HCT116 (cell line): ENCODE results near the gene TYRO3. TPM values are rescaled to one million over a fixed set of nuclear protein-coding genes. Genes with fewer than 3 reads are reported as not detected.

Experiments used
- ATAC-seq: fragments of 200-7000 bp; cut with Tn5 transposase; 2 replicates; pipeline ENCODE4 v1.9.1; 2020; ENCODE audit warnings: mild to moderate bottlenecking, moderate library complexity
- BruUV-seq: library from RNA; stranded (reverse); fragments of 400-500 nt; replicated peaks from 2 replicates; lab custom pipeline; 2021; lab: Mats Ljungman, UMichigan
- CTCF ChIA-PET: fragments of 300-600 bp; sonication (Branson Sonifier 250); formaldehyde crosslinking; loops from one replicate; lab custom pipeline; 2021; ENCODE audit warnings: antibody characterized with exemption; lab: Charles Lee
- POLR2A ChIA-PET: fragments of 300-600, 350-600 bp; sonication (Branson Sonifier 250); formaldehyde crosslinking; loops from one replicate; lab custom pipeline; 2021; ENCODE audit warnings: antibody characterized with exemption; lab: Charles Lee
- RAD21 ChIA-PET, 2 experiments: fragments of 300-600 bp; sonication (Branson Sonifier 250); formaldehyde crosslinking; loops; one replicate each; lab custom pipeline; 2023; ENCODE audit warnings: low total read pairs in 2 of 2; ENCODE audit not compliant: uncharacterized antibody in 2 of 2, unreplicated experiment in 2 of 2, low non-redundant PET in 1 of 2; lab: Charles Lee
- DNase-seq: peaks from one replicate; pipeline ENCODE4 v3.0.0-alpha.2; 2010; ENCODE audit warnings: low read depth, low spot score
- H2AFZ ChIP-seq: fragments of 200-600 bp; shearing (Covaris generic), sonication (generic); 2 replicates; pipeline ENCODE4 v1.6.1; 2017; ENCODE audit warnings: low read depth, mixed run types, mixed read lengths, antibody characterized with exemption, low read length; ENCODE audit not compliant: poor library complexity, severe bottlenecking
- H3K27ac ChIP-seq: 2 replicates; pipeline ENCODE4 v1.5.1; 2012; ENCODE audit warnings: low read depth, low read length
- H3K27me3 ChIP-seq: fragments of 200-600 bp; sonication (generic); 2 replicates; pipeline ENCODE4 v1.6.1; 2016; ENCODE audit warnings: mixed run types, low read length, mixed read lengths; ENCODE audit not compliant: insufficient read depth
- H3K36me3 ChIP-seq, 2 experiments: fragments of 200-500 bp in 1 of 2; fragments of 200-600 bp in 1 of 2; sonication (Bioruptor generic) in 1 of 2; sonication (generic) in 1 of 2; 2 replicates each; pipeline versions ENCODE4 v1.5.1 to v1.6.1; 2014 to 2016; ENCODE audit warnings: low read length in 2 of 2, inconsistent platforms in 1 of 2, mixed read lengths in 1 of 2, mixed run types in 1 of 2; ENCODE audit not compliant: insufficient read depth in 2 of 2, control insufficient read depth in 1 of 2
- H3K4me1 ChIP-seq, 2 experiments: fragments of 200-600 bp in 1 of 2; sonication (generic) in 1 of 2; 2 replicates each; pipeline versions ENCODE4 v1.5.1 to v1.6.1; 2012 to 2017; ENCODE audit warnings: low read length in 2 of 2, inconsistent platforms in 1 of 2, mild to moderate bottlenecking in 1 of 2, mixed read lengths in 1 of 2, mixed run types in 1 of 2, moderate library complexity in 1 of 2; ENCODE audit not compliant: insufficient read depth in 2 of 2, control insufficient read depth in 1 of 2
- H3K4me2 ChIP-seq: fragments of 200-600 bp; sonication (generic); 2 replicates; pipeline ENCODE4 v1.6.1; 2017; ENCODE audit warnings: mixed run types, low read length, mixed read lengths
- H3K4me3 ChIP-seq, 2 experiments: fragments of 200-600 bp in 1 of 2; sonication (generic) in 1 of 2; replicated peaks in 1 of 2; 2 replicates each; pipeline ENCODE4 v1.5.1; 2011 to 2016; ENCODE audit warnings: low read length in 2 of 2, control low read depth in 1 of 2, low read depth in 1 of 2, mild to moderate bottlenecking in 1 of 2, mixed read lengths in 1 of 2, mixed run types in 1 of 2
- H3K79me2 ChIP-seq: fragments of 200-600 bp; sonication (generic); 2 replicates; pipeline ENCODE4 v1.6.1; 2017; ENCODE audit warnings: mild to moderate bottlenecking, mixed run types, low read length, moderate library complexity, mixed read lengths; ENCODE audit not compliant: insufficient read depth
- H3K9ac ChIP-seq: fragments of 200-600 bp; sonication (generic); 2 replicates; pipeline ENCODE4 v1.6.1; 2016; ENCODE audit warnings: low read length, mixed read lengths
- H3K9me2 ChIP-seq: fragments of 200-600 bp; sonication (generic), shearing (Covaris generic); 2 replicates; pipeline ENCODE4 v1.6.1; 2017; ENCODE audit warnings: mixed run types, mild to moderate bottlenecking, moderate library complexity; ENCODE audit not compliant: insufficient read depth
- H3K9me3 ChIP-seq, 2 experiments: fragments of 200-500 bp in 1 of 2; fragments of 200-600 bp in 1 of 2; sonication (Bioruptor generic) in 1 of 2; sonication (generic) in 1 of 2; 2 replicates each; pipeline ENCODE4 v1.6.1; 2014 to 2017; ENCODE audit warnings: low read length in 2 of 2, mixed read lengths in 2 of 2, inconsistent platforms in 1 of 2, low read depth in 1 of 2, mild to moderate bottlenecking in 1 of 2, mixed run types in 1 of 2, moderate library complexity in 1 of 2; ENCODE audit not compliant: control insufficient read depth in 1 of 2, insufficient read depth in 1 of 2
- H4K20me1 ChIP-seq: fragments of 200-600 bp; sonication (generic), shearing (Covaris generic); 2 replicates; pipeline ENCODE4 v1.6.1; 2017; ENCODE audit warnings: mixed run types, mild to moderate bottlenecking, moderate library complexity; ENCODE audit not compliant: insufficient read depth
- CEBPB ChIP-seq: IDR thresholded peaks from 2 replicates; pipeline ENCODE4 v1.6.1; 2012; ENCODE audit warnings: low read depth
- TCF7L2 ChIP-seq: IDR thresholded peaks from 2 replicates; pipeline ENCODE4 v1.7.0; 2011; ENCODE audit warnings: borderline replicate concordance, inconsistent platforms; ENCODE audit not compliant: insufficient read depth, insufficient read length; ENCODE audit errors: extremely low read depth
- YY1 ChIP-seq: IDR thresholded peaks from 2 replicates; pipeline ENCODE4 v1.6.1; 2011; ENCODE audit warnings: low read length, low read depth, moderate library complexity, mild to moderate bottlenecking; ENCODE audit not compliant: insufficient replicate concordance; ENCODE audit errors: extremely low read depth
- ZNF274 ChIP-seq: fragments of 200-500 bp; sonication (Bioruptor generic); IDR thresholded peaks from 2 replicates; pipeline ENCODE4 v1.6.1; 2014; ENCODE audit warnings: mild to moderate bottlenecking, low read depth, low read length, inconsistent platforms
- intact Hi-C: fragments of 100-400 bp; cut with micrococcal nuclease; formaldehyde crosslinking; loops from 2 replicates; pipeline ENCODE4 v1.10.0; 2022
- total RNA-seq: library from RNA; stranded (reverse); gene quantifications from one replicate; pipeline ENCODE4 v1.2.1, GENCODE V29; 2021; ENCODE audit not compliant: unreplicated experiment
- TF ChIP-seq, protein P1 (sequence below): IDR thresholded peaks from 2 replicates; pipeline ENCODE4 v1.6.1; 2012

Gene TYRO3
- total RNA-seq, 1 experiment from 2014 or later: 34.6 TPM

DNA sequence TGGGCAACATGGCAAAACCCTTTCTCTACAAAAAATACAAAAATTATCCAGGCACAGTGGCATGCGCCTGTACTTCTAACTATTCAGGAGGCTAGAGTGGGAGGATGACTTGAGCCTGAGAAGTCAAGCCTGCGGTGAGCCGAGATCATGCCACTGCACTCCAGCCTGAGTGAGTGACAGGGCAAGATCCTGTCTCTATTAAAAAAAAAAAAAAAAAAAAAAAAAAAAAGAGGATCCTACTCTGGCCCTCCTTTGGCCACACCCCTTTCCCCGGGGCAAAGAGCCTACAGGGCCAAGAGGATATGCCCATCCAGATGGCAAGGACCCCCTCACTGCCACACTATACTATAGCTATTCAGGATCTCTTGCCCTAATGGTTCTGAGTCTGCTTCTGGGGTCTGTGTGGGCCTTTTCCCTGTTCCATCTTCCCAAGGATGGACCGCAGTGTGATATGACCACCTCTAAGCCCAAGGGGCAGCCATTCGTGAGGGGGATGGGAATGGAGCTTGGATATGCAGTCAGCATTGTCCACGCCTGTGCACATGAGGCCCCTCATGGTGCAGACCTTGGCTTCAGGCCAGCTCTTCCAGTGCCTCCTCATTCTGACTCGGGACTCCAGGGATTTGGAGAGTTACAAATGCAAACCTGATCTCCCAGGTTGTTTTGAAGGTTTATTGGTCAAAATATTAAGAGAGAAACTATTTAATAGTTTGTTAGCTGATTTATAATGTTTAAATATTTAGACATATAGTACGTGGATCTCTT is 7.3 kb downstream of the TYRO3 start:
- RAD21 ChIA-PET: no interaction called here
- ATAC-seq: no peak

DNA sequence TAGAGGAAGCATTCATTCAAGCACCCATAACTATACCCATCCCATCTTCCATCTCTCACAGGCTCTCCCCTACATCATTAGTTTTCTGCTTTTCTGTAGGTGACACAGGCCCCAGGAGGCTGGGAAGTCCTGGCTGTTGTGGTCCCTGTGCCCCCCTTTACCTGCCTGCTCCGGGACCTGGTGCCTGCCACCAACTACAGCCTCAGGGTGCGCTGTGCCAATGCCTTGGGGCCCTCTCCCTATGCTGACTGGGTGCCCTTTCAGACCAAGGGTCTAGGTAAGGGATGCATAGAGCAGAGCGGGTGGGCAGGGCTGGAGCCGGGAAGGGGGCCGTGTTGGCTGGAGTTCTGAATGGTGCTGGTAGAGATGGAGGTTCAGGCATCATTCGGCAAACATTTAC is 8.2 kb downstream of the TYRO3 start:
- ChIA-PET POLR2A (no interaction called here), CTCF (no interaction called here), RAD21 (no interaction called here)
- Histone ChIP-seq H3K27ac (no peak overlapping the region), H3K9me2 (no peaks in the 10 kb centered on the region), H3K4me3 (no peak overlapping the region), H3K9me3 (no peaks in the 10 kb centered on the region), H3K9ac (no peak overlapping the region), H3K36me3 (peaks cover 11 to 22% of the 10 kb centered on the region in 2 experiments; a peak in 2 of 4 replicates), H2AFZ (no peak overlapping the region), H3K27me3 (no peaks in the 10 kb centered on the region), H3K4me2 (no peak overlapping the region), H3K4me1 (no peaks in the 10 kb centered on the region), H3K79me2 (no peaks in the 10 kb centered on the region), H4K20me1 (no peaks in the 10 kb centered on the region)
- TF ChIP-seq CEBPB: no peak
- TF ChIP-seq, protein P1, sequence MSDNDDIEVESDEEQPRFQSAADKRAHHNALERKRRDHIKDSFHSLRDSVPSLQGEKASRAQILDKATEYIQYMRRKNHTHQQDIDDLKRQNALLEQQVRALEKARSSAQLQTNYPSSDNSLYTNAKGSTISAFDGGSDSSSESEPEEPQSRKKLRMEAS: no peak
- ATAC-seq: no peak
- intact Hi-C loops: loop anchor here (10.0 kb wide), 1 partner anchor 78 kb away; no protein-coding TSS in a partner anchor
- DNase-seq: no peak
- no TSS peak for BruUV-seq

More for the DNA sequence above, 7.3 kb downstream of the TYRO3 start:
- POLR2A ChIA-PET: no interaction called here
- H4K20me1 ChIP-seq: no peaks in the 10 kb centered on the region
- intact Hi-C loops: loop anchor here (10.0 kb wide), 1 partner anchor 78 kb away; no protein-coding TSS in a partner anchor
- no peak overlapping the region for H3K9ac ChIP-seq
- H3K4me2 ChIP-seq: no peak overlapping the region
- H3K79me2 ChIP-seq: no peaks in the 10 kb centered on the region
- H3K9me2 ChIP-seq: no peaks in the 10 kb centered on the region
- no peak overlapping the region for H3K4me3 ChIP-seq
- no peaks in the 10 kb centered on the region for H3K27me3 ChIP-seq
- no TSS peak for BruUV-seq
- CTCF ChIA-PET: no interaction called here
- no peaks in the 10 kb centered on the region for H3K9me3 ChIP-seq
- H3K36me3 ChIP-seq: peaks cover 8 to 25% of the 10 kb centered on the region in 2 experiments; a peak in 2 of 4 replicates
- TF ChIP-seq ZNF274 (no peak), TCF7L2 (no peak), YY1 (no peak)
- H3K27ac ChIP-seq: no peak overlapping the region
- H2AFZ ChIP-seq: no peak overlapping the region
- no peaks in the 10 kb centered on the region for H3K4me1 ChIP-seq
- DNase-seq: no peak
